Measurements from ENCODE around the gene LHX6. TPM values are rescaled to one million over a fixed set of nuclear protein-coding genes. Genes with fewer than 3 reads are reported as not detected.

LHX6 gene
- total RNA-seq, 6 donors from 2014 or later = 1.0 to 11.3 (median 2.9) TPM

GRCh38 chr9:122209451-122209850 lies 19.3 kb downstream of the LHX6 start:
- DNase-seq (peak in 1 of 2 donors; percentile 49), ATAC-seq (ENCODE audit: low FRiP score in 2 of 2) (peak in 1 of 2 donors; percentile 3)
- Histone ChIP-seq H3K4me1 (peaks cover 11 to 14% (median 13%) of the 10 kb centered on the region in 4 donors), H3K27me3 (peaks cover 0 to 17% (median 10%) of the 10 kb centered on the region in 4 donors), H3K4me3 (no peak overlapping the region), H3K36me3 (no peaks in the 10 kb centered on the region), H3K9me3 (no peaks in the 10 kb centered on the region), H3K27ac (no peak overlapping the region)
- TF ChIP-seq POLR2A (IDR thresholded peaks at IDR 0.05) = no peak
- no peak for TF ChIP-seq POLR2AphosphoS5 (IDR thresholded peaks at IDR 0.05)
- TF ChIP-seq EP300 (IDR thresholded peaks at IDR 0.05) = no peak
- WGBS, 2 donors = 86% methylated on average over 8 to 12 of the region's 12 CpGs

- Histone ChIP-seq H3K27ac (no peak overlapping the region), H3K27me3 (no peaks in the 10 kb centered on the region), H3K9me3 (no peaks in the 10 kb centered on the region), H3K4me1 (no peaks in the 10 kb centered on the region), H3K4me3 (no peak overlapping the region), H3K36me3 (no peaks in the 10 kb centered on the region)
- WGBS, 2 donors = 72 to 82% methylated on average over 9 of the region's 9 CpGs
- DNase-seq (no peak), ATAC-seq (ENCODE audit: low FRiP score in 2 of 2) (no peak)
- no peak for TF ChIP-seq POLR2A (IDR thresholded peaks at IDR 0.05)
- TF ChIP-seq, protein P1, sequence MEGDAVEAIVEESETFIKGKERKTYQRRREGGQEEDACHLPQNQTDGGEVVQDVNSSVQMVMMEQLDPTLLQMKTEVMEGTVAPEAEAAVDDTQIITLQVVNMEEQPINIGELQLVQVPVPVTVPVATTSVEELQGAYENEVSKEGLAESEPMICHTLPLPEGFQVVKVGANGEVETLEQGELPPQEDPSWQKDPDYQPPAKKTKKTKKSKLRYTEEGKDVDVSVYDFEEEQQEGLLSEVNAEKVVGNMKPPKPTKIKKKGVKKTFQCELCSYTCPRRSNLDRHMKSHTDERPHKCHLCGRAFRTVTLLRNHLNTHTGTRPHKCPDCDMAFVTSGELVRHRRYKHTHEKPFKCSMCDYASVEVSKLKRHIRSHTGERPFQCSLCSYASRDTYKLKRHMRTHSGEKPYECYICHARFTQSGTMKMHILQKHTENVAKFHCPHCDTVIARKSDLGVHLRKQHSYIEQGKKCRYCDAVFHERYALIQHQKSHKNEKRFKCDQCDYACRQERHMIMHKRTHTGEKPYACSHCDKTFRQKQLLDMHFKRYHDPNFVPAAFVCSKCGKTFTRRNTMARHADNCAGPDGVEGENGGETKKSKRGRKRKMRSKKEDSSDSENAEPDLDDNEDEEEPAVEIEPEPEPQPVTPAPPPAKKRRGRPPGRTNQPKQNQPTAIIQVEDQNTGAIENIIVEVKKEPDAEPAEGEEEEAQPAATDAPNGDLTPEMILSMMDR (IDR thresholded peaks at IDR 0.05) = no peak
- TF ChIP-seq EP300 (IDR thresholded peaks at IDR 0.05) = no peak
- no peak for TF ChIP-seq POLR2AphosphoS5 (IDR thresholded peaks at IDR 0.05)
These were observed 21.7 kb downstream of the LHX6 start for GRCh38 chr9:122207096-122207495.

DNA sequence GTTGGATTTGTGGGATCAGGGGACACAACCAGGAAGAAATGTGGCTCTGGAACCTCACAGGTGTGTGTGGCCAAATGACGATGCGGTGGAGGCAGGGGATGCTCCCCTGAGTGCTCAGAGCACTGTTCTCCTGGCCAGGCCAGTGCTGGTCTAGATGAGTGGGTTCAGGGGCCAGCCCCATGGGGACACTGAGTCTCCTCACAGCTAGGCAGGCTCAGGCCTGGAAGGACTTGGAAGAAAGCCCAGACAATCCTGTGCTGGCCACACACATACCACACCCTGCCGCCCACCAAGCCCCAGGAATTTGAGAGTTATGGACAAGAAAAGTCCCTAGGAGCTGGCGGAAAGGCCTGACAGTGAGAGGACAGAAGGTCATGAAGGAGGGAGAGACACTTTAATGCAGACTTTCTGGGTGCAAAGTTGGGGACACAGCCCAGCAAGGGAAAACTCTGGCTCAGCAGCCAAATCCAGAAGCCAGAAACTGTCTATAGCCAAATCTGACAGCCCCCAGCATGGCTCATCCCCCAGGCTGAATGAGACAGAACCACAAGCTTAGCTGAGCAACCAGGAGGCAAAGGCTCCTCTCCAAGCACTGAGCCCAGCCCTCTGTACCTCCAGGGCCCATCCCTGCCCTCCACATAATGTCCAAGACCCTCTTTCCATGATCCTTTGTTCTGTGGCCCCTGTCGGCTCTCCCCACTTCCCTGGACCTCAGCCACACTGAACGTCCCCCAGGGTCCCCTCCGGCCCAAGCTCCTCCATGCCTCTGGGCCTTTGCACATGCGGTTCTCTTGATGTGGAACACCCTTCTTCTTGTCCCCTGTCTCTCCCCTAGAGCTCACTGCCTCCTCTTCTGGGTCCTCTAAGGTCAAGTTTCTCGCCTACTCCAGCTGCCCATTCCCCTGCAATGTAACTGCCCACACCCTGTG lies 22.4 kb downstream of the LHX6 start:
- Histone ChIP-seq H3K27me3 (no peaks in the 10 kb centered on the region), H3K4me3 (no peak overlapping the region), H3K27ac (no peak overlapping the region), H3K9me3 (no peaks in the 10 kb centered on the region), H3K4me1 (no peaks in the 10 kb centered on the region), H3K36me3 (no peaks in the 10 kb centered on the region)
- DNase-seq (no peak), ATAC-seq (ENCODE audit: low FRiP score in 2 of 2) (no peak)
- TF ChIP-seq POLR2AphosphoS5 (IDR thresholded peaks at IDR 0.05) (no peak), POLR2A (IDR thresholded peaks at IDR 0.05) (no peak), EP300 (IDR thresholded peaks at IDR 0.05) (no peak)
- TF ChIP-seq, protein P1 (IDR thresholded peaks at IDR 0.05) = no peak
- 87 to 91% methylated on average over 9 of the region's 9 CpGs for WGBS, 2 donors

- H3K36me3 ChIP-seq = no peaks in the 10 kb centered on the region
- no peaks in the 10 kb centered on the region for H3K4me1 ChIP-seq
- no peaks in the 10 kb centered on the region for H3K27me3 ChIP-seq
- TF ChIP-seq, protein P1 (IDR thresholded peaks at IDR 0.05) = no peak
- TF ChIP-seq EP300 (IDR thresholded peaks at IDR 0.05) (no peak), POLR2AphosphoS5 (IDR thresholded peaks at IDR 0.05) (no peak), POLR2A (IDR thresholded peaks at IDR 0.05) (no peak)
- DNase-seq (no peak), ATAC-seq (ENCODE audit: low FRiP score in 2 of 2) (no peak)
- H3K27ac ChIP-seq = no peak overlapping the region
- H3K4me3 ChIP-seq = no peak overlapping the region
- WGBS, 2 donors = 87 to 92% methylated on average over 6 to 8 of the region's 8 CpGs
- H3K9me3 ChIP-seq = no peaks in the 10 kb centered on the region
These were observed 23.6 kb downstream of the LHX6 start for GRCh38 chr9:122205176-122205575.

GRCh38 chr9:122204491-122204890 lies 24.3 kb downstream of the LHX6 start:
- TF ChIP-seq POLR2AphosphoS5 (IDR thresholded peaks at IDR 0.05) = no peak
- TF ChIP-seq EP300 (IDR thresholded peaks at IDR 0.05) = no peak
- no peak for TF ChIP-seq POLR2A (IDR thresholded peaks at IDR 0.05)
- TF ChIP-seq, protein P1 (IDR thresholded peaks at IDR 0.05) = no peak
- Histone ChIP-seq H3K36me3 (no peaks in the 10 kb centered on the region), H3K27me3 (no peaks in the 10 kb centered on the region), H3K4me1 (no peaks in the 10 kb centered on the region), H3K27ac (no peak overlapping the region), H3K4me3 (no peak overlapping the region), H3K9me3 (no peaks in the 10 kb centered on the region)
- WGBS, 2 donors = 91 to 92% methylated on average over 12 of the region's 12 CpGs
- ATAC-seq (ENCODE audit: low FRiP score in 2 of 2) (no peak), DNase-seq (peak in 1 of 2 donors; percentile 72)

Measured in upper lobe of left lung (tissue), 6 donors.